Measurements from ENCODE around the gene USP20.
A peak's percentile ranks its signal among the peaks of the same experiment; 100 is the strongest.

Gene USP20

GRCh38 chr9:129845373-129845772, 10.1 kb downstream of the USP20 start:
- no peak overlapping the region for H3K27ac ChIP-seq (ENCODE audit: extremely low read depth, low read depth, low read length)
- H3K4me3 ChIP-seq (ENCODE audit: low read depth, low read length), result no peak overlapping the region
- peaks cover 3% of the 10 kb centered on the region; the same call in 1 of the 2 replicates for H3K4me1 ChIP-seq (ENCODE audit: control insufficient read depth, insufficient read depth, low read length)
- H3K36me3 ChIP-seq (ENCODE audit: control insufficient read depth in 2 of 2, insufficient read depth in 1 of 2, low read length in 2 of 2), result peaks cover 0 to 3% of the 10 kb centered on the region in 2 experiments; a peak in 2 of 3 replicates
- peak; percentile 94 for TF ChIP-seq ZNF121 (tag by site-specific recombination; IDR thresholded peaks at IDR 0.05)
- TF ChIP-seq ZNF175 (tag by site-specific recombination; IDR thresholded peaks at IDR 0.05), result no peak
- TF ChIP-seq ZNF707 (tag by site-specific recombination; IDR thresholded peaks at IDR 0.05), result no peak
- no peaks in the 10 kb centered on the region for H3K9me3 ChIP-seq (ENCODE audit: control insufficient read depth, insufficient read depth, low read depth, low read length)
- CTCF ChIA-PET, result interaction anchor here (0.6 kb wide), 2 partner anchors 203 to 476 kb away, joined by 3 read pairs; no protein-coding TSS in a partner anchor
- POLR2A ChIA-PET, result interaction anchor here (0.8 kb wide), 1 partner anchor 8 kb away, joined by 3 read pairs; no protein-coding TSS in a partner anchor

- H3K4me1 ChIP-seq (ENCODE audit: control insufficient read depth, insufficient read depth, low read length), result no peaks in the 10 kb centered on the region
- no peak overlapping the region for H3K27ac ChIP-seq (ENCODE audit: extremely low read depth, low read depth, low read length)
- no peak overlapping the region for H3K4me3 ChIP-seq (ENCODE audit: low read depth, low read length)
- peaks cover 0 to 24% of the 10 kb centered on the region in 2 experiments; a peak in 2 of 3 replicates for H3K36me3 ChIP-seq (ENCODE audit: control insufficient read depth in 2 of 2, insufficient read depth in 1 of 2, low read length in 2 of 2)
- H3K9me3 ChIP-seq (ENCODE audit: control insufficient read depth, insufficient read depth, low read depth, low read length), result no peaks in the 10 kb centered on the region
- TF ChIP-seq PRDM10 (tag by site-specific recombination; IDR thresholded peaks at IDR 0.05) (0 out of 2 replicates have a peak, but pooled peaks have one; percentile 10), RBAK (tag by site-specific recombination; IDR thresholded peaks at IDR 0.05) (no peak), ZNF426 (tag by site-specific recombination; IDR thresholded peaks at IDR 0.05) (no peak)
- ChIA-PET POLR2A (interaction anchor here (0.6 to 1.7 kb wide), 5 partner anchors 9 to 198 kb away, joined by 3 to 5 read pairs (median 3); partner anchors contain the start of genes C9orf78 and USP20), CTCF (no interaction called here)
Observed at GRCh38 chr9:129848712-129849441, 13.6 kb downstream of the USP20 start.

- POLR2A ChIA-PET, result interaction anchor here (1.5 kb wide), 1 partner anchor 10 kb away, joined by 3 read pairs; no protein-coding TSS in a partner anchor
- Histone ChIP-seq H3K4me3 (ENCODE audit: low read depth, low read length) (no peak overlapping the region), H3K9me3 (ENCODE audit: control insufficient read depth, insufficient read depth, low read depth, low read length) (no peaks in the 10 kb centered on the region), H3K27ac (ENCODE audit: extremely low read depth, low read depth, low read length) (no peak overlapping the region), H3K4me1 (ENCODE audit: control insufficient read depth, insufficient read depth, low read length) (no peaks in the 10 kb centered on the region), H3K36me3 (ENCODE audit: control insufficient read depth in 2 of 2, insufficient read depth in 1 of 2, low read length in 2 of 2) (peaks cover 0 to 34% of the 10 kb centered on the region in 2 experiments; a peak in 2 of 3 replicates)
- TF ChIP-seq ZNF610 (tag by site-specific recombination; IDR thresholded peaks at IDR 0.05; ENCODE audit: borderline replicate concordance), result no peak
- no peak for TF ChIP-seq ZNF544 (tag by site-specific recombination; IDR thresholded peaks at IDR 0.05)
- no peak for TF ChIP-seq ZNF10 (tag by site-specific recombination; IDR thresholded peaks at IDR 0.05)
- TF ChIP-seq ZNF211 (tag by site-specific recombination; IDR thresholded peaks at IDR 0.05; ENCODE audit: low read depth), result no peak
- no peak for TF ChIP-seq ZNF624 (tag by site-specific recombination; IDR thresholded peaks at IDR 0.05)
- TF ChIP-seq MYNN (tag by site-specific recombination; IDR thresholded peaks at IDR 0.05; ENCODE audit: borderline replicate concordance), result no peak
- TF ChIP-seq ZNF404 (tag by site-specific recombination; IDR thresholded peaks at IDR 0.05), result no peak
- no peak for TF ChIP-seq ZNF37A (tag by site-specific recombination; IDR thresholded peaks at IDR 0.05)
- no peak for TF ChIP-seq ZNF785 (tag by site-specific recombination; IDR thresholded peaks at IDR 0.05)
- TF ChIP-seq ZNF132 (tag by site-specific recombination; IDR thresholded peaks at IDR 0.05; ENCODE audit: borderline replicate concordance), result no peak
- no peak for TF ChIP-seq KLF9 (tag by site-specific recombination; IDR thresholded peaks at IDR 0.05; ENCODE audit: low read depth)
- TF ChIP-seq KLF17 (tag by site-specific recombination; IDR thresholded peaks at IDR 0.05), result no peak
- no peak for TF ChIP-seq ZNF169 (tag by site-specific recombination; IDR thresholded peaks at IDR 0.05)
- no peak for TF ChIP-seq ZNF561 (tag by site-specific recombination; IDR thresholded peaks at IDR 0.05; ENCODE audit: borderline replicate concordance)
- no peak for TF ChIP-seq REPIN1 (tag by site-specific recombination; IDR thresholded peaks at IDR 0.05; ENCODE audit: low read depth)
- no peak for TF ChIP-seq BCL6B (tag by site-specific recombination; IDR thresholded peaks at IDR 0.05)
- CTCF ChIA-PET, result no interaction called here
Observed at GRCh38 chr9:129849901-129850300, 14.6 kb downstream of the USP20 start.

Measured in HEK293 (cell line).